ENCODE data around the gene DNER.

Gene DNER

DNA sequence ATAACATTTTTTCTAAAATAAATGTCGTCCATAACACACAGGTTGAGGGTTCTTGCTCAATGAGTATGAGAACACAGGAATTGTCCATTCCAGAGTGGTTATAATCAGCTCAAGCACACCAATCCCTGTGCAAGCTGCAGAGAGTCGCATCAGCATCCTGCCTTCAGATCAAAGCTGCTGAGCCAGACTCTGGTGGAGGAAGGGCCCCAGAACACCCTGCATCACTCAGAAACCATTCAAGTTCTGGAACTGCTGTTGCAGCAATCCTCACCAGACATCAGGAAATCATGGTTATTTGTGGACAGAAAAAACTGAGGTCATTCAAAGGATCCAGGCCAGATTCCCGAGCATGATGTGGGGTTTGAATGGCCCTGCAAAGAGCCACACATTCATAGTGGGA lies 44.5 kb downstream of the DNER start:
- FAIRE-seq = no peak

DNA sequence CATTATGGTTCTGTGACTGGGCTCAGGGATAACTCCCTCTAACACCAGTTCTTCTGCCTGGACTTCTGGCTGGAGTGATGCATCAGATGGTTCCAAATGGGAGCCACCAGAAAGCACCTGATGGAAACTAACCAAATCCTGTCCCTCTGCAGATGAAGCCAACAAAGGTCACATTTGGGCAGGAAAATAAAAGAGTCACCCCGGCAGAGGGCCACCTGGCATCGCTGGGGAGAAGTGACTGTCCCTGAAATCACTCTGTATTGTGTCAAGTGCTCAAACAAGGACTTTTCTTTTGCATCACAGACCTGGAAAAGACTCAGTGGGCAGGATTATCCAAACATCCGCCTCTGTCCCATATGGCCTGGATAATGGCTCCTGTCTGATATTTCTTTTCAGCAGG lies 47.5 kb downstream of the DNER start:
- no peak for FAIRE-seq

GRCh38 chr2:229665158-229665557 lies 49.2 kb downstream of the DNER start:
- FAIRE-seq = no peak

- no peak for FAIRE-seq
Measured at GRCh38 chr2:229661478-229661877, 52.9 kb downstream of the DNER start.

DNA sequence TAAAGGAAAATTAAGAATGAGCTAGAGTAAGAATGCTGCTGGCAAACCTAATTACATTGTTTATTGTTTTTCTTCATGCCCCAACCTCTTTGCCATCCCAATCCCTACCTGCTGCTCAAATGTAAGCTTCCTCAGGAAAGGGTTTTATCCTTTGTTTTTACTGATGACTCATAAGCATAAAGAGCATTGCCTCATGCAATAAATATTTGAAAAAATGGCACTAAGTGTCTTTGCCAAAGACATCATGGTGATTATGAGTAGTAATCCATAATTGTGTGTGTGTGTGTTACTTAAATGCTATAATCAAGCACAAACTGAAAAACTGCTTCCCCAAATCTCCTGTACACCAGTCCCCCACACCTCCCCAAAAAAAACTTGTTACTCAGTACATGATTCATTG lies 53.4 kb downstream of the DNER start:
- no peak for FAIRE-seq

GRCh38 chr2:229660391-229660790 lies 54.0 kb downstream of the DNER start:
- no peak for FAIRE-seq

DNA sequence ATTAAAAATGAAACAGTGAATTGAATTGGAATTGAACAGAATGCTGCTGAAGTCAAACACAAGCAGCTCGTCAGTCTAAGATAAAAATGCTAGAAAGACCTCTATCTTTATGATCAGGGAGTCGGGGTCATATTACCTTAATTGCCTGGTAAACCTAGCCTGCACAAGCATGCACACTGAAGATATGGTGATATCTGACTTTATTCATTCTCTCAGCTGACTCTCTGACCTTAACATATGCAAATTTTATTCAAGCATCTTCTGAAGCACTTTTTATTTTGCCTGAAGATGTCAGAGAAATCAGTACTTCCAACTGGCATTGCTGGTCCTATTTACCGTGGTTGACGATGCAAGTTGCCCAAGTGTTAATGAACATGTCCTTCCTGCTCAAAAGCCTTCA lies 56.4 kb downstream of the DNER start:
- FAIRE-seq = no peak

DNA sequence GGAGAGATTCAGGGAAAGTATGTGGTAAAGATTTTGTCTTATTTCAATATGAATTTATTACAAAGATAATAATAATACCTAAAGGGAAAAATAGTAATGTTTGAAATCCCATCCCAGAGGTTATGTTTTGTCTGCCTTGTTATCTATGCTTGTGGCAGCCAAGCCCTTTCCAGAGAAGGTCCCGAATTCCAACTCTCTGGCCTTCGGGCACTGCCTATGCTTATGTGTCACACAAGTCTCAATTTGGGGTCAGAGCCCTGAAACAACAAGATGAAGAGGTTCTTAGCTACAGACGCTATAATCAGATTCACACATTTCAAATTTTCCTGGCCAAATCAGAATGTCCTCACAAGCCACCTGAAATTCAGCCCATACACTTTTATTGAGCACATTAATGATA lies 59.9 kb downstream of the DNER start:
- no peak for FAIRE-seq

DNA sequence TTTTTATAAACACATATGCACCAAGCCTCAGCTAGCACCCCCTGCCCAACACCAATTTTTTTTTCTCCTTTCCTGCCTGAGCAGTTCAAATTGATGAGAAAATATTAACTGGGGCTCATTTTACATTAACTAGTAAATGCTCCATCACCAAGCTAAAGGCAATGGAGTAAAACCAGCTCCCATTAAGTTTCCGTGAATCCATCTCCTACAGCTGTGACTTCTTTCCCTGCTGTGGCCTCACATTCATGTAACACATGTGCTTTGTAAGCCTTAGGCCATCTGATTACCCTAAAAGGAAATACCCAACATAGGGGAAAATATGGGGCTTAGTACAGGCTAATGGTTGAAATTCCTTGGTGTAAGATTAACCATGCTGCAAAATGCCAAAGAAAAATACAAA lies 60.8 kb downstream of the DNER start:
- FAIRE-seq = no peak

- FAIRE-seq = no peak
Measured at GRCh38 chr2:229652796-229653195, 61.6 kb downstream of the DNER start.

DNA sequence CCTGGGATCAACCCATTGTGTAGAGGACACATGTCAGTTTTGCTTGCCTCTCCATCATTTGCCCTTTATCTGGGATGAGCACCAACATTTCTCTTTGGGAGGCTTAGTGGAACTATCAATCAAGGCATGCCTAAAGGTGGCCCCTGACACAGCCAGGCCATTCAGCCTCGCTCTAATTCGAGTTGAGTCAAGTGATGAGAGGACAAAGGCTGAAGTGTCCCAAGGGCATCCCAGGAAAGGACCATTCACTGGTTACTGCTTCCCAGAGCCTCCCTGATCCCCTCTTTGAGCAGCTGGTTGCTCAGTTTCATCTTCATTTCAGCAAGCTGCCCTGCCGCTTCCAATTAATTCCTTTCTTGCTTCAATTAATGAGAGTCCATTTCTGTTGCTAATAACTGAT lies 63.5 kb downstream of the DNER start:
- no peak for FAIRE-seq

DNA sequence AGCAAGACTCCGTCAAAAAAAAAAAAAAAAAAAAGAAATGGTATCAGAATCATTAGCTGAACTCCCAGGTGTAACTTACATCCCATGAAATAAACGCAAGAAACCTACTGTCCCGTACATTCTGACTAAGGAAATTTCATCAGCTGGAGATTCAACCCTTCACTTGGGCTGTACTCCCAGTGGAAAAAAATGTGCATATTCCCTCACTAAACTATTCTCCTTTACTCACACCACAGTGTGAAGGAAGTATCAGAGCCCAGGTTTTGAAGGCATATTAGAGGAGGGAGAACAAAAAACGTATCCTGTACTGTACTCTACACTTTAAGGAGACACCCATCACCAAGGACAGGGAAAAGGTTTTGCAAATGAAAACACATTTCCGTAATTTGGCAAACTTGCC lies 64.3 kb downstream of the DNER start:
- FAIRE-seq = no peak

- no peak for FAIRE-seq
Measured at GRCh38 chr2:229646186-229646723, 68.1 kb downstream of the DNER start.

DNA sequence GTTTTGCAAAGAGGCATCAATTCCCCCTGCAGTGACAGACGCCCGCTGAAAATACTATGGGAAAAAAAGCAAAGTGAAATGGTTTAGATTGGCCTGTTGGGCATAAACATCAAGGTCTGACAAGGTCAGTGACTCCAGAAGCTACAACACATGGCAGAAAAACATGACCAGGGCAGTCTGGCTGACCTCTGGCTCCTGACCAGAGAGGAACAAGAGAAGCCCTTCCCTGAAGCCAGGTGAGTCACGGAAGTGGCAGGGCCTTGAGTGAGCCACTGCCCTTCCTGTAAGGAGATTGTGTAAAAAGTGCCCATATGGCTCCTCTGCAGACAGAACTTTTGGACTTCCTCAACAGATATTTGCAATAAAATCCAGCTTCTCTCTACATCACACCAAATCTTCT lies 72.0 kb downstream of the DNER start:
- no peak for FAIRE-seq

GRCh38 chr2:229641676-229642075 lies 72.7 kb downstream of the DNER start:
- no peak for FAIRE-seq

GRCh38 chr2:229640636-229641035 lies 73.7 kb downstream of the DNER start:
- FAIRE-seq = no peak

GRCh38 chr2:229636571-229636970 lies 77.8 kb downstream of the DNER start:
- no peak for FAIRE-seq

DNA sequence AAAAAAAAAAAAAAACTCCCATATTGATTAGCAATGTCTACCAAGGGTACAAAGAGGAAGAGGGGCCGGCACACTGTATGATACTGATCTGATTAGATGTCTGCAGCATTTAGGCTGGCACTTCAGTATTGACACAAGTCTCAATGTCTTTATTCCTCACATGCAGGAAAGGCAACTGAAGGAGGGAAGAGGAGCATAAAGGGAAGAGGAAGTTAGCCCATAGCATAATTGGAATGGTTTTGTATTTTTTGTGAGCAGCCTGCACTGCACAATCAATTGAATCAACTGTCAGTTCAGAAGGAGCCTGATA lies 79.0 kb downstream of the DNER start:
- no peak for FAIRE-seq

- no peak for FAIRE-seq
Measured at GRCh38 chr2:229634601-229635370, 79.6 kb downstream of the DNER start.

GRCh38 chr2:229633556-229633955 lies 80.8 kb downstream of the DNER start:
- FAIRE-seq = no peak

- FAIRE-seq = no peak
Measured at GRCh38 chr2:229629039-229629438, 85.3 kb downstream of the DNER start.

GRCh38 chr2:229627728-229628127 lies 86.6 kb downstream of the DNER start:
- FAIRE-seq = no peak

GRCh38 chr2:229622495-229623355 lies 91.6 kb downstream of the DNER start:
- no peak for FAIRE-seq

DNA sequence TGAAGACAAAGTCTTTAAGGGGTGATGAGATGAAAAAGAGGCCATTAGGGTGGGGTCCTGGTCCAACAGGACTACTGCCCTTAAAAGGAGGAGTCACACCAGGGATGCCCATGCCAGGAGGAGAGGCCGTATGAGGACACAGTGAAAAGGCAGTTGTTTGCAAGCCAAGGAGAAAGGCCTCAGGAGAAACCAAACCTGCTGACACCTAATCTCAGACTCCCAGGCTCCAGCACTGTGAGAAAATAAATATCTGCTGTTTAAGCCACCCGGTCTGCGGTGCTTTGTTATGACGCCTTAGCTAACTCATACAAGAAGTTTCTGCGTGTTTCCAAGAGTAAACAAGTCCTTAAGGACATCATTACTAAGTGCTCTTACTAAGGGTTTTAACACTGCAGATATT lies 93.6 kb downstream of the DNER start:
- no peak for FAIRE-seq
